NCI-H1105 (cell line): ENCODE data around the gene ATP8A2.
"Not testable (repeated sequence)": the region's sequence is repeated elsewhere in the genome, so short reads cannot be mapped to it uniquely, and the experiment has no call there.

Experiments used
- DNase-seq: peaks from one replicate; lab custom pipeline; 2025; lab: John Stamatoyannopoulos, UW

The ATP8A2 gene

GRCh38 chr13:25371875-25372283, at the start of gene ATP8A2:
Gene ATP8A2 (plus strand): TSS chr13:25371974. CDS start chr13:25372213, 239 bp downstream.
- DNase-seq, result no peak

- DNase-seq, result no peak
These were observed 47.7 kb upstream of the ATP8A2 start for GRCh38 chr13:25324100-25324499.

- DNase-seq, result no peak
These were observed 42.1 kb upstream of the ATP8A2 start for GRCh38 chr13:25329706-25330105.

- no peak for DNase-seq
These were observed 41.2 kb upstream of the ATP8A2 start for GRCh38 chr13:25330541-25330940.

GRCh38 chr13:25335856-25336255, 35.9 kb upstream of the ATP8A2 start:
- DNase-seq, result no peak

GRCh38 chr13:25345576-25345975, 26.2 kb upstream of the ATP8A2 start:
- no peak for DNase-seq

GRCh38 chr13:25347151-25347550, 24.6 kb upstream of the ATP8A2 start:
- no peak for DNase-seq

GRCh38 chr13:25351404-25351803, 20.4 kb upstream of the ATP8A2 start:
- DNase-seq, result no peak

GRCh38 chr13:25352230-25352629, 19.5 kb upstream of the ATP8A2 start:
- no peak for DNase-seq

- DNase-seq, result no peak
These were observed 19.0 kb upstream of the ATP8A2 start for GRCh38 chr13:25352806-25353205.

- DNase-seq, result no peak
These were observed 18.4 kb upstream of the ATP8A2 start for GRCh38 chr13:25353344-25353743.

GRCh38 chr13:25354377-25354776, 17.4 kb upstream of the ATP8A2 start:
- no peak for DNase-seq

GRCh38 chr13:25360443-25360842, 11.3 kb upstream of the ATP8A2 start:
- not testable (repeated sequence) for DNase-seq

GRCh38 chr13:25365720-25366235, 6.0 kb upstream of the ATP8A2 start:
- DNase-seq, result no peak

- no peak for DNase-seq
These were observed 458 bp upstream of the ATP8A2 start for GRCh38 chr13:25371158-25371874.

GRCh38 chr13:25372284-25373081, 709 bp downstream of the ATP8A2 start:
- no peak for DNase-seq

GRCh38 chr13:25375727-25376358, 4.1 kb downstream of the ATP8A2 start:
- no peak for DNase-seq

GRCh38 chr13:25377244-25377962, 5.6 kb downstream of the ATP8A2 start:
- no peak for DNase-seq

GRCh38 chr13:25378528-25378927, 6.8 kb downstream of the ATP8A2 start:
- DNase-seq, result no peak

GRCh38 chr13:25379011-25379410, 7.2 kb downstream of the ATP8A2 start:
- no peak for DNase-seq

GRCh38 chr13:25380082-25380481, 8.3 kb downstream of the ATP8A2 start:
- no peak for DNase-seq

GRCh38 chr13:25380741-25381324, 9.1 kb downstream of the ATP8A2 start:
- no peak for DNase-seq
